Measurements from ENCODE around the gene ARMH2. TPM values are rescaled to one million over a fixed set of nuclear protein-coding genes. Genes with fewer than 3 reads are reported as not detected.
"Not testable (repeated sequence)": the region's sequence is repeated elsewhere in the genome, so short reads cannot be mapped to it uniquely, and the experiment has no call there.

ARMH2 gene
- total RNA-seq, 8 experiments from 2014 or later, result 0.25 to 0.59 TPM; not detected in 6

DNA sequence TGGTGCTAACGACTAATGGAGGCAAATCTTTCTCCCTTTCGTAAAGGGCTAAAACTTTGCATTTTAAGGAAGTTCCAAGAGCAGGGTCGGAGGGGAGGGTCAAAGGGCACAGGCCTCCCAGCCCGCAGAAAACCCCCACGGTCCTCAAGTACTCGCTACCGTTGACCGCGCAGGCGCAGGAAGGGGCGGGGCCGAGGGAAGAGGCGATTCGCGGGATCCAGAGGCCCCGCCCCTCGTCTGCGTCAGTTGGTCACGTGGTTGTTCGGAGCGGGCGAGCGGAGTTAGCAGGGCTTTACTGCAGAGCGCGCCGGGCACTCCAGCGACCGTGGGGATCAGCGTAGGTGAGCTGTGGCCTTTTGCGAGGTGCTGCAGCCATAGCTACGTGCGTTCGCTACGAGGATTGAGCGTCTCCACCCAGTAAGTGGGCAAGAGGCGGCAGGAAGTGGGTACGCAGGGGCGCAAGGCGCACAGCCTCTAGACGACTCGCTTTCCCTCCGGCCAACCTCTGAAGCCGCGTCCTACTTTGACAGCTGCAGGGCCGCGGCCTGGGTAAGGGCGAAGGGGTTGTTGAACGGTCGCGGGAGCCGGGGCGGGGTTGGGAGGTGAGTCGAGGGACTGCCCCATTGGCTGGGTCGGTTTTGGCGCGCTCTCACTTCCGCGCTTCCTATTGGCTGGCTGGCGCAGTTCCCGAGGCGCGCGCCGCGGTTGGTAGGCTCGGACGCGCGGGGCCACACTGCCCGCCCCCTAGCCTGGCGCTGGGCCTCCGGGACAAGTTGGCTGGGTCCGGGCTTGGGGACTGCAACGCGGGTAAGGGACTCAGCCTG is 23.8 kb downstream of the ARMH2 start, which contains the start of gene GMNN:
GMNN (plus strand) TSS at position 242 of the 824 bp plus-strand sequence. CDS start 2,310 bp downstream, outside the sequence.
- 0 to 4% (median 0%) methylated on average over 1 to 27 of the region's 75 CpGs; no CpG with 5 or more reads in 3 of the 10 experiments for WGBS, 10 experiments

GRCh38 chr6:24768361-24768760 is 30.4 kb downstream of the ARMH2 start:
- no peak for ATAC-seq (replicated peaks in 6 of 8)

More for the DNA sequence above, 23.8 kb downstream of the ARMH2 start, which contains the start of gene GMNN:
- in situ Hi-C loops (cut with MboI; ENCODE audit: low pct_unique_long_range_greater_than_20kb in 2 of 9, low sequenced_read_pairs in 9 of 9, unreplicated experiment in 9 of 9), result no loop called here
- Histone ChIP-seq H3K4me3 (peak within 1 kb of the TSS; percentile 74 to 99 (median 89)), H3K27ac (peak within 1 kb of the TSS; percentile 61 to 81), H3K4me1 (replicated peaks in 1 of 2) (peaks cover 9 to 12% of the 10 kb centered on the region in 2 donors)
- ATAC-seq (replicated peaks in 6 of 8), result peak; percentile 94 to 98 (median 96)

GRCh38 chr6:24766680-24767462 is 31.8 kb downstream of the ARMH2 start:
- Histone ChIP-seq H3K27ac (no peak overlapping the region), H3K4me3 (no peak overlapping the region), H3K4me1 (replicated peaks in 1 of 2) (no peaks in the 10 kb centered on the region)
- peak in 4 of 8 experiments; percentile 35 to 67 (median 60) for ATAC-seq (replicated peaks in 6 of 8)
- in situ Hi-C loops (cut with MboI; ENCODE audit: low pct_unique_long_range_greater_than_20kb in 2 of 9, low sequenced_read_pairs in 9 of 9, unreplicated experiment in 9 of 9), result no loop called here
- 46 to 92% (median 78%) methylated on average over 5 to 9 of the region's 9 CpGs for WGBS, 10 experiments

More at GRCh38 chr6:24768361-24768760, 30.4 kb downstream of the ARMH2 start:
- WGBS, 10 experiments, result 10 to 100% (median 100%) methylated on average over 1 to 4 of the region's 5 CpGs; no CpG with 5 or more reads in 6 of the 10 experiments
- H3K4me3 ChIP-seq, result no peak overlapping the region
- H3K4me1 ChIP-seq (replicated peaks in 1 of 2), result no peaks in the 10 kb centered on the region
- H3K27ac ChIP-seq, result no peak overlapping the region
- in situ Hi-C loops (cut with MboI; ENCODE audit: low pct_unique_long_range_greater_than_20kb in 2 of 9, low sequenced_read_pairs in 9 of 9, unreplicated experiment in 9 of 9), result no loop called here

GRCh38 chr6:24765968-24766367 is 32.7 kb downstream of the ARMH2 start:
- H3K27ac ChIP-seq; H3K4me3 ChIP-seq; H3K4me1 ChIP-seq (replicated peaks in 1 of 2); ATAC-seq (replicated peaks in 6 of 8); in situ Hi-C loops (cut with MboI; ENCODE audit: low pct_unique_long_range_greater_than_20kb in 2 of 9, low sequenced_read_pairs in 9 of 9, unreplicated experiment in 9 of 9): not testable (repeated sequence)
- 93% methylated on average over 3 of the region's 26 CpGs; no CpG with 5 or more reads in 9 of the 10 experiments for WGBS, 10 experiments

GRCh38 chr6:24764833-24765828 is 33.6 kb downstream of the ARMH2 start:
- H3K4me3 ChIP-seq; H3K4me1 ChIP-seq (replicated peaks in 1 of 2); in situ Hi-C loops (cut with MboI; ENCODE audit: low pct_unique_long_range_greater_than_20kb in 2 of 9, low sequenced_read_pairs in 9 of 9, unreplicated experiment in 9 of 9); ATAC-seq (replicated peaks in 6 of 8); H3K27ac ChIP-seq: not testable (repeated sequence)
- WGBS, 10 experiments, result 73 to 100% (median 95%) methylated on average over 1 to 10 of the region's 20 CpGs

DNA sequence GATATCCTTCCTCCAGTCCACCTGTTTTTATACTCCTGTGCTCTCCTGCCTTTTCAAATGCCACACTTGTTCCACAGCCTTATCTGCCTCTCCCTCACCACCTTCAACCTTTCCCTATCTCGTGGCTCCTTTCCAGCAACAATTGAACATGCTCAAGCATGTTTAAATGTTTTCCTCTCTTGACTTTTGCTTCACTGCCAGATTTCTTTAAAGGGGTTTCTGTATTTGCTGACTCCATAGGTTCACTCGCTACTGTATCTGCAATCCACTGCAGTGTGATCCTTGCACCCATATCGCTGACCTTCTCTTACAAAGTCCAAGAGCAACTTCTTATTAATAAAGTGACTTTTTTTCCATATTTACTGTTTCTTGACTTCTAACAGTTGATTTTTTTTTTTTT is 35.1 kb downstream of the ARMH2 start:
- in situ Hi-C loops (cut with MboI; ENCODE audit: low pct_unique_long_range_greater_than_20kb in 2 of 9, low sequenced_read_pairs in 9 of 9, unreplicated experiment in 9 of 9), result no loop called here
- Histone ChIP-seq H3K4me3 (no peak overlapping the region), H3K27ac (no peak overlapping the region), H3K4me1 (replicated peaks in 1 of 2) (no peaks in the 10 kb centered on the region)
- WGBS, 10 experiments, result 58 to 90% (median 80%) methylated on average over 2 to 3 of the region's 3 CpGs; no CpG with 5 or more reads in 1 of the 10 experiments
- no peak for ATAC-seq (replicated peaks in 6 of 8)

DNA sequence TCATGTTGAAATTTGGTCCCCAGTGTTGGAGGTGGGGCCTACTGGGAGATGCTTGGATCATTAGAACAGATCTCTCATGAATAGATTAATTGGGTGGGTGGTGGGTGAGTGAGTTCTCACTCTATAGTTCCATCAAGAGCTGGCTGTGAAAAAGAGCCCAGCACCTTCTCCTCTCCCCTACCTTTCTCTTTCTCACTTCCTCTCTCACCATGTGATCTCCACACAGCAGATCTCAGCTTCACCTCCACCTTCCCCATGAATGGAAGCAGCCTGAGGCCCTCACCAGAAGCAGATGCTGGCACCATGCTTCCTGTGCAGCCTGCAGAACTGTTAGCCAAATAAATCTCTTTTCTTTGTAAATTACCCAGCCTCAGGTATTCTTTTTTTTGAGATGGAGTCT is 36.9 kb downstream of the ARMH2 start:
- ATAC-seq (replicated peaks in 6 of 8), result no peak
- Histone ChIP-seq H3K4me3 (no peak overlapping the region), H3K27ac (no peak overlapping the region), H3K4me1 (replicated peaks in 1 of 2) (no peaks in the 10 kb centered on the region)
- in situ Hi-C loops (cut with MboI; ENCODE audit: low pct_unique_long_range_greater_than_20kb in 2 of 9, low sequenced_read_pairs in 9 of 9, unreplicated experiment in 9 of 9), result no loop called here

- ATAC-seq (replicated peaks in 6 of 8), result peak in 5 of 8 experiments; percentile 44 to 100 (median 89)
- in situ Hi-C loops (cut with MboI; ENCODE audit: low pct_unique_long_range_greater_than_20kb in 2 of 9, low sequenced_read_pairs in 9 of 9, unreplicated experiment in 9 of 9), result no loop called here
- Histone ChIP-seq H3K4me3 (no peak overlapping the region), H3K4me1 (replicated peaks in 1 of 2) (no peaks in the 10 kb centered on the region), H3K27ac (no peak overlapping the region)
- 44 to 100% (median 65%) methylated on average over 1 to 3 of the region's 17 CpGs; no CpG with 5 or more reads in 7 of the 10 experiments for WGBS, 10 experiments
Observed at GRCh38 chr6:24761193-24761835, 37.4 kb downstream of the ARMH2 start.

- ATAC-seq (replicated peaks in 6 of 8), result no peak
- no peak overlapping the region for H3K4me3 ChIP-seq
- in situ Hi-C loops (cut with MboI; ENCODE audit: low pct_unique_long_range_greater_than_20kb in 2 of 9, low sequenced_read_pairs in 9 of 9, unreplicated experiment in 9 of 9), result no loop called here
- H3K27ac ChIP-seq, result no peak overlapping the region
- 87 to 100% (median 90%) methylated on average over 2 to 4 of the region's 5 CpGs; no CpG with 5 or more reads in 5 of the 10 experiments for WGBS, 10 experiments
- no peaks in the 10 kb centered on the region for H3K4me1 ChIP-seq (replicated peaks in 1 of 2)
Observed at GRCh38 chr6:24760210-24760609, 38.5 kb downstream of the ARMH2 start.

DNA sequence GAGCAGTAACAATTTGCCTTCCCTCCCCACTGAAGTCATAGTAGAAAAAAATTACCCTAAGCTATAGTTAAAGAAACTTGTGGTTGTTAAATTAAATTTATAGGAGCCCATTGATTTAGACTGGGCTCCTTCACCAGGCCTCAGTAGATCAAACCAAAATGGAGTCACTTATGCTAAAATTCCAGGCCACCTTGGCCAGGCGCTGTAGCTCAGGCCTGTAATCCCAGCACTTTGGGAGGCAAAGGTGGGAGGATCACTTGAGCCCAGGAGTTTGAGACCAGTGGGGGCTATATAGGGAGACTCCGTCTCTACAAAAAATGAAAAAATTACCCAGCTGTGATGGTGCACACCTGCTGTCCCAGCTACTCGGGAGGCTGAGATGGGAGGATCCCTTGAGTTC is 39.0 kb downstream of the ARMH2 start:
- Histone ChIP-seq H3K4me1 (replicated peaks in 1 of 2) (no peaks in the 10 kb centered on the region), H3K4me3 (no peak overlapping the region), H3K27ac (no peak overlapping the region)
- WGBS, 10 experiments, result 90 to 100% (median 100%) methylated on average over 1 to 2 of the region's 3 CpGs; no CpG with 5 or more reads in 2 of the 10 experiments
- no peak for ATAC-seq (replicated peaks in 6 of 8)
- in situ Hi-C loops (cut with MboI; ENCODE audit: low pct_unique_long_range_greater_than_20kb in 2 of 9, low sequenced_read_pairs in 9 of 9, unreplicated experiment in 9 of 9), result no loop called here

- Histone ChIP-seq H3K4me1 (replicated peaks in 1 of 2) (no peaks in the 10 kb centered on the region), H3K27ac (no peak overlapping the region), H3K4me3 (no peak overlapping the region)
- ATAC-seq (replicated peaks in 6 of 8), result no peak
- WGBS, 10 experiments, result 78 to 100% (median 91%) methylated on average over 2 to 6 of the region's 6 CpGs; no CpG with 5 or more reads in 2 of the 10 experiments
- in situ Hi-C loops (cut with MboI; ENCODE audit: low pct_unique_long_range_greater_than_20kb in 2 of 9, low sequenced_read_pairs in 9 of 9, unreplicated experiment in 9 of 9), result no loop called here
Observed at GRCh38 chr6:24757611-24758010, 41.1 kb downstream of the ARMH2 start.

DNA sequence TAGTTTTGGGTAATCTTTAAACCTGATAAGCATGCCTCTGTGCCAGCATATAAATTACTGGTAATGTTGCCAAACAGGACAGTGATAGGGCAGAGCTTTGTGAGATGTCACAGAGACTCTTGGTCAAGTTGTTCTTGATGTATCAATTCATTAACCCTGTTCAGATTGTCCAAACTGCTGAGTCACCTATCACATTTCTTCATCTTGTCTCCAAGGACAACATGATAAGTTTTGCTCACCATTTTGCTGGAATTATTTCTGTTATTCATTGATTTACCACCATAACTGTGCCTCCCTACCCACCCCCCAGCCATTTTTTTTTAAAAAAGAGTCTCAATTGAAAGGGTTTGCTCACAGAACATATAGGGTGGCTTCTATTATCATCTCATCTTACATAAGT is 43.4 kb downstream of the ARMH2 start:
- in situ Hi-C loops (cut with MboI; ENCODE audit: low pct_unique_long_range_greater_than_20kb in 2 of 9, low sequenced_read_pairs in 9 of 9, unreplicated experiment in 9 of 9), result no loop called here
- Histone ChIP-seq H3K4me1 (replicated peaks in 1 of 2) (no peaks in the 10 kb centered on the region), H3K4me3 (no peak overlapping the region), H3K27ac (no peak overlapping the region)
- ATAC-seq (replicated peaks in 6 of 8), result peak in 1 of 8 experiments; percentile 18
